Measurements from ENCODE around the gene TAL2. TPM values are rescaled to one million over a fixed set of nuclear protein-coding genes. Genes with fewer than 3 reads are reported as not detected.

TAL2 gene
- total RNA-seq, 2 donors from 2014 or later: 0.50 TPM; not detected in 1

GRCh38 chr9:105672711-105673234, 10.5 kb downstream of the TAL2 start:
- DNase-seq (no peak), ATAC-seq (no peak)
- intact Hi-C loops (cut with DNase I): no loop called here

- intact Hi-C loops (cut with DNase I): no loop called here
- DNase-seq (no peak), ATAC-seq (no peak)
Measured at GRCh38 chr9:105673850-105674387, 11.7 kb downstream of the TAL2 start.

- ATAC-seq (no peak), DNase-seq (no peak)
- intact Hi-C loops (cut with DNase I): no loop called here
Measured at GRCh38 chr9:105676351-105676923, 14.2 kb downstream of the TAL2 start.

- intact Hi-C loops (cut with DNase I): no loop called here
- ATAC-seq: no peak
- no peak for DNase-seq
Measured at GRCh38 chr9:105678163-105678562, 15.9 kb downstream of the TAL2 start.

GRCh38 chr9:105678781-105679180, 16.5 kb downstream of the TAL2 start:
- intact Hi-C loops (cut with DNase I): no loop called here
- ATAC-seq (no peak), DNase-seq (no peak)

- ATAC-seq: no peak
- intact Hi-C loops (cut with DNase I): no loop called here
- no peak for DNase-seq
Measured at GRCh38 chr9:105679257-105680022, 17.2 kb downstream of the TAL2 start.

- ATAC-seq: no peak
- intact Hi-C loops (cut with DNase I): no loop called here
Measured at GRCh38 chr9:105681313-105681712, 19.1 kb downstream of the TAL2 start.

GRCh38 chr9:105681724-105682123, 19.5 kb downstream of the TAL2 start:
- intact Hi-C loops (cut with DNase I): no loop called here
- no peak for ATAC-seq
- no peak for DNase-seq

More at GRCh38 chr9:105681313-105681712, 19.1 kb downstream of the TAL2 start:
- no peak for DNase-seq

GRCh38 chr9:105683688-105684275, 21.5 kb downstream of the TAL2 start:
- DNase-seq: no peak
- no peak for ATAC-seq
- intact Hi-C loops (cut with DNase I): no loop called here

GRCh38 chr9:105686936-105687335, 24.7 kb downstream of the TAL2 start:
- no peak for DNase-seq
- intact Hi-C loops (cut with DNase I): no loop called here
- no peak for ATAC-seq

- ATAC-seq (no peak), DNase-seq (no peak)
- intact Hi-C loops (cut with DNase I): no loop called here
Measured at GRCh38 chr9:105690742-105691141, 28.5 kb downstream of the TAL2 start.

GRCh38 chr9:105693435-105694189, 31.4 kb downstream of the TAL2 start:
- ATAC-seq: no peak
- intact Hi-C loops (cut with DNase I): no loop called here
- no peak for DNase-seq

GRCh38 chr9:105694190-105694847, 32.1 kb downstream of the TAL2 start, which contains the start of gene TMEM38B:
TSS of gene TMEM38B (plus strand) at chr9:105694541. CDS start at chr9:105694661, 120 bp downstream.
- DNase-seq (peak; percentile 87), ATAC-seq (peak; percentile 98 to 99)
- intact Hi-C loops (cut with DNase I): no loop called here

- intact Hi-C loops (cut with DNase I): no loop called here
- ATAC-seq (peak; percentile 79 to 87), DNase-seq (peak; percentile 72)
Measured at GRCh38 chr9:105694848-105695581, 32.8 kb downstream of the TAL2 start.

- ATAC-seq: no peak
- intact Hi-C loops (cut with DNase I): no loop called here
Measured at GRCh38 chr9:105696219-105696793, 34.0 kb downstream of the TAL2 start.

GRCh38 chr9:105697871-105698270, 35.6 kb downstream of the TAL2 start:
- intact Hi-C loops (cut with DNase I): no loop called here
- DNase-seq (no peak), ATAC-seq (no peak)

More at GRCh38 chr9:105696219-105696793, 34.0 kb downstream of the TAL2 start:
- no peak for DNase-seq

- ATAC-seq (no peak), DNase-seq (no peak)
- intact Hi-C loops (cut with DNase I): no loop called here
Measured at GRCh38 chr9:105698348-105698870, 36.2 kb downstream of the TAL2 start.

Measured in left cardiac atrium (tissue), 4 donors.